HG03521 (cell line): Measurements from ENCODE around the gene TRAP1.
A peak's percentile ranks its signal among the peaks of the same experiment; 100 is the strongest.

ENCODE experiments used
- ATAC-seq: cut with Tn5 transposase; IDR thresholded peaks from one replicate; pipeline ENCODE4 v1.9.1; 2021; ENCODE audit warnings: mild to moderate bottlenecking, moderate library complexity; ENCODE audit not compliant: unreplicated experiment

Gene TRAP1

GRCh38 chr16:3737181-3737580 lies 19.9 kb upstream of the TRAP1 start:
- ATAC-seq: no peak

- ATAC-seq: no peak
Observed at GRCh38 chr16:3736116-3736515, 18.8 kb upstream of the TRAP1 start.

- ATAC-seq: no peak
Observed at GRCh38 chr16:3735541-3735940, 18.2 kb upstream of the TRAP1 start.

- ATAC-seq: no peak
Observed at GRCh38 chr16:3734758-3735221, 17.5 kb upstream of the TRAP1 start.

GRCh38 chr16:3734084-3734757 lies 16.9 kb upstream of the TRAP1 start:
- ATAC-seq: no peak

DNA sequence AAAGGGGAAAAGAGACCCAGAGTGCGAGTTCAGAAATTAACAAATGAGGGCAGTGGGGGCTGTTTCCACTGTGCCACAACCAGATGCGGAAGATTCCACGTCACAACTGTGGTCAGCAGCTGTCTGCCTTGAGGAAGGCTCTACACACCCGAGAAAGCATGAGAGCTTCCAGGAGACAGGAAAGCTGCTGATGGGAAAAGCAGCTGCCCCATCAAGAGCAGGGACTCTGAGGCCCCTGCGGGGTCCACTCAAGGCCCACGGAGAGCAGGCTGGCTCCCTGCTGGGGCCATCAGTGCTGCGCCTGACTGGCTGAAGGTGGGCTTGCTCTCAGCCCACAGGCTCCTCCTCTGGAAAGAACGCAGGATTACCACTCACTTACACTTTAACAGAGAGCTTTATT lies 14.8 kb upstream of the TRAP1 start:
- no peak for ATAC-seq

GRCh38 chr16:3731126-3731935 lies 14.0 kb upstream of the TRAP1 start:
- no peak for ATAC-seq

- ATAC-seq: no peak
Observed at GRCh38 chr16:3730161-3731125, 13.1 kb upstream of the TRAP1 start.

DNA sequence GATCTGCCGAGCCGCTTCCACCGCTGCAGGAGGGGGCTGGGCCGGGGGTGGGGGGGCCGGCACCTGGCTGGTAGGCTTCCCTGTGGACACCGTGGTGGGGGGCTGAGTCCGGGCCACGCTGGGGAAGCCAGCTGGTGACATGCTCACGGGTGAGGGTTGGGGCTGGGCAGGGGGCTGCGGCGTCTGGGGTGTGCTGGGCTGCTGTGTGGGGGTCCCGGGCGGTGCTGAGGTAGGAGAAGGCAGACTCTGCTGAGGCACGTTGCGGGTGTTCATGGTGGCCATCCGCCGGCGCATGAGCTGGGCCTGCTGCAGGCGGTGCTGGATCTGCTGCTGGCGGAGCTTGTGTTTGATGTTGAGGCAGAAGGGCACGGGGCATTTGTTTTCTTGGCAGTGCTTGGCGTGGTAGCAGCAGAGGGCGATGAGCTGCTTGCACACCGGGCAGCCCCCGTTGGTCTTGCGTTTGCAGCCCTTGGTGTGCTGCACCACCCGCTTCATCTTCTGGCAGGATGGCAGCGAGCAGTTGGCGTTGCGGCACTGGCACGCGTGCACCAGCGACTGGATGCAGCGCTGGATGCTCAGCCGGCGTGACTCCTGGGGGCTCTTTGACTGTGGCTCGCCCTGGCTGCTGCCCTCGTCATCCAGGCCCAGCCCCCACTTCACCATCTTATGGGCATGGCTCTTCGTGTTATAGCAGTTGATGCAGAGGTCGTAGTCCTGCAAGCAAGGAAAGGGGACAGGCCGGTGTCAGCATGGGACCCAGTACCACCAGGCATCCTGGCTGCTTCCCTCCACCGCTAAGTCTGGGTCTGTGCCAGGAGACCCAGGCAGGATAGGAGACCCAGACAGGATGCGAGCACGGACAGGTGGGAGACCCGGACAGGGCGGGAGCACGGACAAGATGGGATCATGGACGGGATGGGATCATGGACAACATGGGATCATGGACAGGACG lies 12.1 kb upstream of the TRAP1 start:
- ATAC-seq: no peak

DNA sequence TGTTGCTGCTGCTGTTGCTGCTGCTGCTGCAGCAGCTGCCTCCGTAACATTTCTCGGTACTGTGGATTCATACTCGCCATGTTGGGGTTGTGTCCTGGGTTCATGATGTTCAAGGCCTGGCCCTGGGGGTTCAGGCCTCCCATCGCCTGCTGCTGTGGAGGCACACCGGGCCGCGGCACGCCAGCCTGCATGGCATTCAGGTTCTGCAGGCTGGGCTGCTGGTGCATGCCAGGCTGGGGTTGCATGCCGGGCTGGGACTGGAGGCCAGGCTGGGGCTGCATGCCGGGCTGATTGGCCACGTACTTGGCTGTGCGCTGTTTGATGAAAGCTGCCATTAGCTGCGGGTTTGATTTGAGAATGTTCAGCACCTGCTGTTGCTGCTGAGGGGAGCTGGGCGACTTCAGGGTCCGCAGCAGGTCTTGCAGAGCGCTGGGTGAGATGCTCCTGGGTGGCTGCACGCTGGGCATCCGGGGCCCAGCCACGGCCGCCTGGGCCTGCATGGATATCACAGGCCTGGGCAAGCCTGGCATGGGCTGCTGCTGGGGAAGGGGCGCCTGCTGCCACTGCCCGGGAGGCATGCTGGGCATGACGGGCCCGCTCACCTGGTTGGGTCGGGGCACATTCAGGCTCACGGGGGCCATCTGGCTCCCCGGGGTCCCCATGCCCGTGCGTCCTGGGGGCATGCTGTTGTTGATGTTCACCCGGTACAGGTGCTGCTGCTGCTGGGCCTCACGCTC lies 11.3 kb upstream of the TRAP1 start:
- ATAC-seq: no peak

DNA sequence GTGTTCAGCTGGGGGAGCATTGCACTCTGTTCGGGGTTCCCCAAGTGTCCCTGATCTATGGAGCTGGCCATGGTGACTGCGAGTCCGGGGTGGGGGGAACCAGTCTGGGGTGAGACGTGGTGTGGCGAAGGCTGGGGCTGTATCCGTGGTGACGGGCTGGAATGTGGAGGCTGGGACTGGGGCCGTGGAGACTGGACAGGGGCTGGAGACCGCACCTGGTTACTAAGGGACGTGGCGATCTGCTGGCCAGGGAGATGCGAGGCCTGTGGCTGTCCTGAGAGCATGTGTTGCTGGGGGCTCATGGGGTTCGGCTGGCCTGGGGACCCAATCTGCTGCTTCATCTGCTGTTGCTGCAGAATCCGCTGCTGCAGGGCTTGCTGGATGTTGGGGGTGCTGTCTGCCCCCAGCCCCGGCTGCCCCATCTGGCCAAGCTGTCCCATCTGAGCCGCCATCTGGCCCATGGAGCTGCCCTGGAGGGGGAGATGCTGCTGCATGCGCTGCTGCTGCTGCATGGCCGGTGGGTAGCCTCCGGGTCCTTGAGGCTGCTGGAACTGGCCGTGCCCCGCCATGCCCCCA lies 10.6 kb upstream of the TRAP1 start:
- ATAC-seq: no peak

GRCh38 chr16:3726021-3726687 lies 8.8 kb upstream of the TRAP1 start:
- ATAC-seq: no peak

GRCh38 chr16:3725276-3725675 lies 8.0 kb upstream of the TRAP1 start:
- ATAC-seq: no peak

GRCh38 chr16:3722508-3722907 lies 5.2 kb upstream of the TRAP1 start:
- ATAC-seq: no peak

DNA sequence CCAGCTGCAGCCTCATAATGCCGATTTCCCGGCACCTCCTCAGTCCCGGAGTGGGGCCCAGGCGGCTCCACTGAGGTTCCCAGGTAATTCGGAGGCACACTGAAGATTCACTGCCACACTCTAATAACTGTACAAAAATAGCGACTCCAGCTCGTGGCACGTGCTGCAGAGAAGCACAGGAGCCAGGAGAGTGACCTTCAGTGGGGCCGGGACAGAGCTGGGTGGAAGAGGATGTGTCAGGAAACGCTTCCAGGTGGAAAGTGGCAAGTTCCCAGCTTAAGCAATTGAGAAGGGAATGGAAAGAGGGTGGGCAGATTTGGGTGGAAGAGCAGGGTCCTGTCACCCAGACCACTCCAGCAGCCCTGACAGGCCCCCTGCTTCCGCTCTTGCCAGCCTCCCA lies 3.1 kb upstream of the TRAP1 start:
- no peak for ATAC-seq

- no peak for ATAC-seq
Observed at GRCh38 chr16:3718628-3719027, 1.3 kb upstream of the TRAP1 start.

DNA sequence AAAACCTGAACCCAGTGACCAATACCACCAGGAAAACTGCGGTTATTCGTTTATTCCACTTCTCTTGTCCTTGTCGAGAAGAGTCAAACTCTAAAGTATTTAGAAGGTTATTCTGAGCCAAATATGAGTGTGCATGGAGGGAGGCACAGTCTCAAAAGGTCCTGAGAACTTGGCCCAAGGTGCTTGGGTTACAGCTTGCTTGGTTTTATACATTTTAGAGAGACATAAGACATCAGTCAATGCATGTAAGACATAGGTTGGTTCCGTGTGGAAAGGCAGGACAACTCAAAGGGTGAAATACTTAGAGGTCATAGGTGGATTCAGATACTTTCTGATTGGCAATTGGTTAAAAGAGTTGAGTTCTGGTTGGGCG lies 681 bp upstream of the TRAP1 start:
- ATAC-seq: no peak

- peak; percentile 15 for ATAC-seq
Observed at GRCh38 chr16:3716831-3717234, 491 bp downstream of the TRAP1 start.

GRCh38 chr16:3715430-3715829 lies 1.9 kb downstream of the TRAP1 start:
- ATAC-seq: no peak
